K562 (cell line): Measurements from ENCODE around the gene FSIP2.

Experiments used
- CBX1 ChIP-seq: sonication (generic); IDR thresholded peaks from 2 replicates; pipeline ENCODE4 v1.6.1; 2016; ENCODE audit warnings: antibody characterized with exemption, low read depth, mild to moderate bottlenecking
- CEBPZ ChIP-seq: fragments of 150-350 bp; IDR thresholded peaks from 2 replicates; pipeline ENCODE4 v1.6.1; 2014; ENCODE audit warnings: low read depth, mild to moderate bottlenecking, low read length, borderline replicate concordance
- EZH2 ChIP-seq: IDR thresholded peaks from 2 replicates; pipeline ENCODE4 v1.6.1; 2012; ENCODE audit warnings: low read depth, mild to moderate bottlenecking, inconsistent platforms, low read length, borderline replicate concordance
- JUN ChIP-seq, 2 experiments: sonication (generic) in 1 of 2; formaldehyde crosslinking in 1 of 2; IDR thresholded peaks; 2 replicates each; pipeline versions ENCODE4 v1.6.1 to v1.8.0; 2012 to 2022; ENCODE audit warnings: borderline replicate concordance in 2 of 2, mild to moderate bottlenecking in 2 of 2, improper control_type of control experiment in 1 of 2, low read depth in 1 of 2, low read length in 1 of 2, missing genetic modification reagents in 1 of 2
- NRF1 ChIP-seq, 2 experiments: fragments of 450-650 bp; IDR thresholded peaks in 1 of 2; conservative IDR thresholded peaks in 1 of 2; 2 replicates each; pipeline ENCODE4 v1.6.1; 2014; ENCODE audit warnings: mild to moderate bottlenecking in 2 of 2
- PTTG1 ChIP-seq: fragments of 450-650 bp; IDR thresholded peaks from 2 replicates; pipeline ENCODE4 v1.6.1; 2016; ENCODE audit warnings: low read depth, mild to moderate bottlenecking, missing genetic modification characterization, missing compliant biosample characterization
- RCOR1 ChIP-seq, 2 experiments: IDR thresholded peaks; 2 replicates each; pipeline ENCODE4 v1.6.1; 2012; ENCODE audit warnings: low read depth in 2 of 2, low read length in 2 of 2, borderline replicate concordance in 1 of 2, improper control_type of control experiment in 1 of 2
- SMARCA4 ChIP-seq: fragments of 450-650 bp; IDR thresholded peaks from 2 replicates; pipeline ENCODE4 v1.6.1; 2016
- YY1 ChIP-seq, 3 experiments: IDR thresholded peaks; 2 replicates each; pipeline ENCODE4 v1.6.1; 2011; ENCODE audit warnings: low read length in 2 of 3, mild to moderate bottlenecking in 2 of 3, moderate library complexity in 2 of 3, borderline replicate concordance in 1 of 3, control low read depth in 1 of 3, low read depth in 1 of 3; ENCODE audit not compliant: insufficient read depth in 3 of 3, insufficient replicate concordance in 2 of 3, control insufficient read depth in 1 of 3, insufficient read length in 1 of 3; ENCODE audit errors: extremely low read depth in 1 of 3
- TF ChIP-seq, protein P1 (sequence below), 3 experiments: IDR thresholded peaks in 2 of 3; conservative IDR thresholded peaks in 1 of 3; 2 replicates each; pipeline ENCODE4 v1.5.1; 2011 to 2012; ENCODE audit warnings: low read length in 3 of 3, mild to moderate bottlenecking in 3 of 3, control low read depth in 2 of 3, improper control_type of control experiment in 1 of 3, inconsistent platforms in 1 of 3, low read depth in 1 of 3, mixed read lengths in 1 of 3, moderate library complexity in 1 of 3; ENCODE audit not compliant: insufficient read depth in 2 of 3

DNA sequence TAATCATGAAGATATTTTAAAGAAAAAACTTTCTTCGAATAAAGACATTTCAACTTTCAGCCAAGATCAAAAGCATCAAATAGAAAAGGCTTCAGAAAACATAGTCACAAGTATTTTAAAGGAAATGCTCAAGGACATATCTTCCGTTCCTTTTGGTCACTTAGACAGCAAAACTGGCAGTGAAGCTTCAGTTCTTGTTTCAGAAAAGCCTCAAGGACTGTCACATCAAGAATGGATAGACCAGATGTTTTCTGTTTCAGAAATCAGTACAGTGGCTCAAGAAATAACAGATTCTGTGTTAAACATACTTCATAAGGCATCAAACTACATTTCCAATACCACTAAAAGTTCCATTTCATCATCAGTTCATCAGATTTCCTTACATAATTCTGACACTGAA lies 51.8 kb downstream of the FSIP2 start:
- TF ChIP-seq EZH2: no peak
- TF ChIP-seq PTTG1: no peak
- TF ChIP-seq CEBPZ: no peak
- no peak for TF ChIP-seq NRF1 (conservative IDR thresholded peaks at IDR 0.05 in 1 of 2, IDR thresholded peaks at IDR 0.05 in 1 of 2)
- TF ChIP-seq, protein P1, sequence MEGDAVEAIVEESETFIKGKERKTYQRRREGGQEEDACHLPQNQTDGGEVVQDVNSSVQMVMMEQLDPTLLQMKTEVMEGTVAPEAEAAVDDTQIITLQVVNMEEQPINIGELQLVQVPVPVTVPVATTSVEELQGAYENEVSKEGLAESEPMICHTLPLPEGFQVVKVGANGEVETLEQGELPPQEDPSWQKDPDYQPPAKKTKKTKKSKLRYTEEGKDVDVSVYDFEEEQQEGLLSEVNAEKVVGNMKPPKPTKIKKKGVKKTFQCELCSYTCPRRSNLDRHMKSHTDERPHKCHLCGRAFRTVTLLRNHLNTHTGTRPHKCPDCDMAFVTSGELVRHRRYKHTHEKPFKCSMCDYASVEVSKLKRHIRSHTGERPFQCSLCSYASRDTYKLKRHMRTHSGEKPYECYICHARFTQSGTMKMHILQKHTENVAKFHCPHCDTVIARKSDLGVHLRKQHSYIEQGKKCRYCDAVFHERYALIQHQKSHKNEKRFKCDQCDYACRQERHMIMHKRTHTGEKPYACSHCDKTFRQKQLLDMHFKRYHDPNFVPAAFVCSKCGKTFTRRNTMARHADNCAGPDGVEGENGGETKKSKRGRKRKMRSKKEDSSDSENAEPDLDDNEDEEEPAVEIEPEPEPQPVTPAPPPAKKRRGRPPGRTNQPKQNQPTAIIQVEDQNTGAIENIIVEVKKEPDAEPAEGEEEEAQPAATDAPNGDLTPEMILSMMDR (IDR thresholded peaks at IDR 0.05 in 2 of 3, conservative IDR thresholded peaks at IDR 0.05 in 1 of 3; ENCODE audit: insufficient read depth in 2 of 3, low read depth in 1 of 3, low read length in 3 of 3): no peak
- TF ChIP-seq JUN (IDR thresholded peaks at IDR 0.05; ENCODE audit: borderline replicate concordance, low read depth, low read length): no peak
- TF ChIP-seq JUN (CRISPR knock-in tag; IDR thresholded peaks at IDR 0.05; ENCODE audit: borderline replicate concordance): no peak
- TF ChIP-seq YY1 (IDR thresholded peaks at IDR 0.05; ENCODE audit: borderline replicate concordance in 1 of 3, control insufficient read depth in 1 of 3, extremely low read depth in 1 of 3, insufficient read depth in 3 of 3, insufficient read length in 1 of 3, insufficient replicate concordance in 2 of 3, low read depth in 1 of 3, low read length in 2 of 3): no peak
- TF ChIP-seq CBX1: no peak
- TF ChIP-seq SMARCA4: no peak
- TF ChIP-seq RCOR1 (IDR thresholded peaks at IDR 0.05; ENCODE audit: borderline replicate concordance in 1 of 2, low read depth in 2 of 2, low read length in 2 of 2): no peak
